GM12872 (cell line): Measurements from ENCODE around the gene MICAL2.

Experiments
- TF ChIP-seq, protein P1 (sequence below): IDR thresholded peaks from 3 replicates; pipeline ENCODE4 v1.5.1; 2011; ENCODE audit warnings: low read depth, mild to moderate bottlenecking, low read length, moderate library complexity; ENCODE audit not compliant: insufficient read depth

MICAL2 gene

DNA sequence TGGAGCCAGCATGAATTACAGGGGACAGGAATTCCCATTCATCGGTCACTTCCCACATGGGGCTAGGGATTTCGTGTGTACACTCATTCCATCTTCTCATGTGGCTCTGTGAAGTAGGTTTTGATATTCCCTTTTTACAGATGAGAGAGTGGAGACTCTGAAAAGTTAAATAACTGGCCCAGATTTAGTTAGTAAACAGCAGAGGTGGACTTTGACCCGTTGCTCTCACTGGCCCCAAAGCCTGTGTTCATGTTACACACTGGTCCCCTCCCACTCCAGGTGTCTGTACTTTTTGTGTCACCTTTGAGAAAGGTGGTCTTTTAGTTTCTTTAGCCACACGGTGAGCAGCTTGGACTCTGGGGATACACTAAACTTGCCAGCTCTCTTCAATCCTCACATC lies 108.5 kb downstream of the MICAL2 start:
- TF ChIP-seq, protein P1, sequence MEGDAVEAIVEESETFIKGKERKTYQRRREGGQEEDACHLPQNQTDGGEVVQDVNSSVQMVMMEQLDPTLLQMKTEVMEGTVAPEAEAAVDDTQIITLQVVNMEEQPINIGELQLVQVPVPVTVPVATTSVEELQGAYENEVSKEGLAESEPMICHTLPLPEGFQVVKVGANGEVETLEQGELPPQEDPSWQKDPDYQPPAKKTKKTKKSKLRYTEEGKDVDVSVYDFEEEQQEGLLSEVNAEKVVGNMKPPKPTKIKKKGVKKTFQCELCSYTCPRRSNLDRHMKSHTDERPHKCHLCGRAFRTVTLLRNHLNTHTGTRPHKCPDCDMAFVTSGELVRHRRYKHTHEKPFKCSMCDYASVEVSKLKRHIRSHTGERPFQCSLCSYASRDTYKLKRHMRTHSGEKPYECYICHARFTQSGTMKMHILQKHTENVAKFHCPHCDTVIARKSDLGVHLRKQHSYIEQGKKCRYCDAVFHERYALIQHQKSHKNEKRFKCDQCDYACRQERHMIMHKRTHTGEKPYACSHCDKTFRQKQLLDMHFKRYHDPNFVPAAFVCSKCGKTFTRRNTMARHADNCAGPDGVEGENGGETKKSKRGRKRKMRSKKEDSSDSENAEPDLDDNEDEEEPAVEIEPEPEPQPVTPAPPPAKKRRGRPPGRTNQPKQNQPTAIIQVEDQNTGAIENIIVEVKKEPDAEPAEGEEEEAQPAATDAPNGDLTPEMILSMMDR: no peak

DNA sequence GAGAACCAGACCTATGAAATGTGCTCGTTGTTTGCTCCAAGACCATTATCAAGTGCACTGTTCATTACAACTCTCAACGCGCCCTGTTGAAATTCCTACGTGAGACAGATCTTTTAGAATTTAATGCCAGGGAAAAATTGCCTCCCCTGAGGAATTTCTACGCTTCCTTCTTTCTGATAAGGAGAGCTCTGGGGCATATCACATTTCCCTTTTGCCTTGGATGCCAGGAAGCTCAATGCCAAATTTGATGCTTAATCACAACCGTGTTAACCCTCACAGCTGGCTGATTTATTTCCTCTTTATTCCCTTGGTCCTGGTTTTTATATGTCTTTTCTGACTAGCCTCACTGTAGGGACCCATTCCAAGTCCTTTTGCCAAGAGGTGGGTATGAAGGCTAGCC lies 109.4 kb downstream of the MICAL2 start:
- TF ChIP-seq, protein P1: no peak

DNA sequence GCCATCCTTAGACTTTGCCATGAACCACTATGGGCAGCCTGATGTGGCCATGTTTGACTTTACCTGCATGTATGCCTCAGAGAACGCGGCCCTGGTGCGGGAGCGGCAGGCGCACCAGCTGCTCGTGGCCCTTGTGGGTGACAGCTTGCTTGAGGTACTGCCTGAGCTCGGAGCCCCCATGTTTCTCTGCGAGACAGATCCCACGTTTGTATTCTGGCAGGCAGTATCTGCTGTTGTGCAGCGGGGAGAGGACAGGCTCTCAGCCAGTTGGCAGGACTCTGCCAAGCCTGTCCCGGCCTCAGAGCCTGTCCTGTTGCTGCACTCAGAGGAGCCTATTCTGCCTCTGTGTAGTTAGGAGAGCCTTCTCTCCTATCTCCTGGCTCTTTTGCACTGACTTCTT lies 109.9 kb downstream of the MICAL2 start:
- TF ChIP-seq, protein P1: no peak

DNA sequence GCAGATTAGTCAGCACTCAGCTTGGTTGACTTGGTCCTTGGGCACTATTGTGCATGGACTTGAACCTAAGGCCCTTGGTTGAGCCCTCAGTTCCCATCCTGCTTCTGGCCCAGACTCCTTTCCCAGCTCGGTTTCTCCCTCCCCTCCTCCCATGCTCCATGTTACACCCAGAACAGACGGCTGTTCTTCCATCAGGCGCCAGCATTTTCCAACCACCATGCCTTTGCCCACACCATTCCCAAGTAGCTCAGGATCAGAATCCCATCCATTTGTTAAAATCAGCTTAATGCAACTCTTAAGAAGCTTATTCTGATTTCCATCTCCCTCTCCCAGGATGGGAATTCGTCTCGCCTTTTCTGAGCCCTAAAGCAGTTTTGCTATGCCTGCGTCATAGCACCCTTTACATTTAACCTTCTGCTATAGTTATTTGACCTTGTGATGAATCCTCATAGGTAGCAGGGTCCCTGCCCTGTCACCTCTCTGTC lies 110.7 kb downstream of the MICAL2 start:
- TF ChIP-seq, protein P1: no peak

DNA sequence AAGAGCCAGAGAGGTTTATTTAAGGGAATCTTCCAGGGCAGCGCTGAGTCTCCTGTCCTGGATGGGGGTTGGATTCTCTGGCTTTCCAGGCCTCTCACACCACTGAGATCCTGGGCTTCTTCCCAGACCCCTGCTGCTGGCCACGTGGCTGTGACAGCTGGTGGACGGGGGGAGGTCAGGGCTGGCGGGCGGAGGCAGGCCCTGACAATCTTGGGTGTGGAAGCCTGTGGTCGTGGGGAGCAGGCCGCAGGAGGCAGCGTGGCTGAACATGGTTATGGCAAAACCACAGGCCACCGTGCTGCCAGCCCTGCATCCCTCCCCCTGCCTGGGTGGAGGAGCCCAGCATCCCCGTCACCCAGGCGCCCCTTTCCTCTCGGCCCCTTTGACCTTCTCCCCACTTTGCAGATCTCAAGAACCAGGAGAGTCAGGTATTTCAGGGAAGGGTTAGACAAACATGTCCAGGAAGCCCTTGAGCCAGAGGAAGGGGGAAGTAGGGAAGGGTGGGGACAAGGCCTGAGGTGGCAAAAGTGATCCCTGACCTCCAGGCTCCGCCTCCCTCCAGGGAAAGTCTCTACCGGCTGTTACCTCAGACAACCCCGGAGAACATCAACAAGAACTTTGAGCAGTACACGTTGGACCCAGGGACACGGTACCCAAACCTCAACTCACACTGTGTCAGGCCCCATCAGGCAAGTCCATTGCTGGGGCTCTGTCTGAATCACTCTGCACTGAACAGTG lies 111.8 kb downstream of the MICAL2 start:
- TF ChIP-seq, protein P1: no peak

DNA sequence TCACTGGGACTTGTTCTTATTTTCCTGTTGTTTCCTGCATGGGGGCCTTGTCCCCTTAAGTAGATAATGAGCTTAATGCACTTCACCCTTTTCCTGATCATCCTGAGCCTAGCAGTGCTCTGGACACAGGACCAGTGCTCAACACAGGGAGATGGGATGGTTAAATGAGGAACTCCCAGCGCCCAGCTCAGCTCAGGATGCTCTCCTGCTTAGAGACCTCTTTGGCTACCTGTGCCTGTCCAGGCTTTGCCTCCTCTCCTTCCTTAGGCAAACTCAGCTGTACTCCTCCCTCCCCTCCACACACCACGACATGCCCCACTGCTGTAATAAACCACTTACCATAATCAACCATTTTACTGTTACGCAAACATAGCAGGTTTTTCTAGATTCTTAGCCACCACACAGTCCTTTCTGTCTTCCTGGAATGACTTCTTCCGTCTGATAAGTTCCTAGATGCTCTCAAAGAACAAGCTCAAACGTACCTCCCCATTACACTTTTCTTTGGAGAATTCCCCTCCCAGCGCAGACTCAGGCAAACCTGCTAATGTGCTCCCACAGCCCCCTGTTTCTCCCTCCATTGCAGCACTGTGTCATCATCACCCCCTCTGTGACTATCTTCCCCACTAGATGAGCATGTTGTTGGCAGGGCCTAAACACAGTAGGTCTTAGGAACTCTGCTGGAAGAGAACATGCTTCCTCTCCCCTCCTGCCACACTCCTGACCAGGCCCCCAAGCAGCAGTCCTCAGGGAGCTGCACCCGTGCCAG lies 113.6 kb downstream of the MICAL2 start:
- TF ChIP-seq, protein P1: no peak

DNA sequence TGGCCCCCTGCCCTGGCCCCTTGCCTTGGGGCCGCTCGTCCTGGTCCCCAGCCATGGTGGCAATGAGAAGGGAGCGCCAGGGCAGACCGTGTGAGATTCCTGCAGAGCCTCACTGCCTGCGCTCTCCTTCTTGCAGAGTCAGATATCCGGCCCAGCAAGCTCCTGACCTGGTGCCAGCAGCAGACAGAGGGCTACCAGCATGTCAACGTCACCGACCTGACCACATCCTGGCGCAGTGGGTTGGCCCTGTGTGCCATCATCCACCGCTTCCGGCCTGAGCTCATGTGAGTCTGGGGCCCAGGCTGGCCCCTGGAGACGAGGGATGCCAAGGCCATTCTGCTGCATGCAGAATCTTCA lies 114.1 kb downstream of the MICAL2 start:
- TF ChIP-seq, protein P1: no peak
